ENCODE results near the gene NUDT15. TPM values are rescaled to one million over a fixed set of nuclear protein-coding genes. Genes with fewer than 3 reads are reported as not detected.

The NUDT15 gene
- polyA plus RNA-seq, 2 of the 4 experiments (the other 2 are of a cell fraction) = 33.8 to 35.5 TPM

- no peak for FAIRE-seq
- WGBS (ENCODE audit: missing lambda C conversion rate) = 20% methylated on average over 3 of the region's 3 CpGs
- TF ChIP-seq FOSL2 (IDR thresholded peaks at IDR 0.05) (no peak), FOSL2 (CRISPR knock-in tag; IDR thresholded peaks at IDR 0.05) (no peak), CEBPB (IDR thresholded peaks at IDR 0.05) (no peak), CHD2 (IDR thresholded peaks at IDR 0.05; ENCODE audit: low read length, partially characterized antibody) (no peak), POLR2A (IDR thresholded peaks at IDR 0.05; ENCODE audit: low read length) (no peak), TFCP2L1 (CRISPR knock-in tag; IDR thresholded peaks at IDR 0.05) (no peak), NR3C1 (IDR thresholded peaks at IDR 0.05) (no peak), RNF2 (IDR thresholded peaks at IDR 0.05; ENCODE audit: borderline replicate concordance, low read depth) (no peak), KDM5A (IDR thresholded peaks at IDR 0.05) (no peak), ATOH8 (CRISPR knock-in tag; IDR thresholded peaks at IDR 0.05; ENCODE audit: low read depth) (no peak)
- H3K4me1 ChIP-seq = peaks cover 11% of the 10 kb centered on the region; the same call in 1 of the 3 replicates
- H3K4me2 ChIP-seq = no peak overlapping the region
- POLR2A ChIA-PET = no interaction called here
- no peaks in the 10 kb centered on the region for H3K9me3 ChIP-seq
- DNase-seq (ENCODE audit: low read depth in 1 of 2, low spot score in 1 of 2) = no peak
- CTCF ChIA-PET = no interaction called here
- no peak overlapping the region for H3K4me3 ChIP-seq
- no peak for ATAC-seq
- no peak overlapping the region for H3K27ac ChIP-seq
Measured at GRCh38 chr13:48096670-48097069, 59.1 kb downstream of the NUDT15 start.

Other genes starting within 250 kb of the NUDT15 start
- gene SUCLA2, start 36.5 kb upstream of the NUDT15 start, polyA plus RNA-seq (2011; rRNA removed) = 62.1 and 65.4 TPM in 2 replicates
- gene SUCLA2, start 36.5 kb upstream of the NUDT15 start, polyA plus RNA-seq (2017; fragmentation: RNase III; extraction: RNeasy Plus Mini Kit Qiagen cat#74134 plus additional on column Dnase treatment) = 46.4 to 52.6 TPM (median 48.2 TPM) in 3 replicates
- 37.2 and 41.9 TPM in 2 replicates for gene MED4, start 57.4 kb downstream of the NUDT15 start, polyA plus RNA-seq (2011; rRNA removed)
- 30.5 to 31.6 TPM (median 31.1 TPM) in 3 replicates for gene MED4, start 57.4 kb downstream of the NUDT15 start, polyA plus RNA-seq (2017; fragmentation: RNase III; extraction: RNeasy Plus Mini Kit Qiagen cat#74134 plus additional on column Dnase treatment)
- 226 and 234 TPM in 2 replicates for gene ITM2B, start 195.5 kb downstream of the NUDT15 start, polyA plus RNA-seq (2011; rRNA removed)
- 94.1 to 116 TPM (median 115 TPM) in 3 replicates for gene ITM2B, start 195.5 kb downstream of the NUDT15 start, polyA plus RNA-seq (2017; fragmentation: RNase III; extraction: RNeasy Plus Mini Kit Qiagen cat#74134 plus additional on column Dnase treatment)

Data from A549 (cell line).